Mesendoderm (in vitro differentiated cells): Measurements from ENCODE around the gene RNU1-1.
A peak's percentile ranks its signal among the peaks of the same experiment; 100 is the strongest.
"Not testable (repeated sequence)": the region's sequence is repeated elsewhere in the genome, so short reads cannot be mapped to it uniquely, and the experiment has no call there.

Experiments used
- DNase-seq: peaks from one replicate; pipeline ENCODE4 v3.0.0; 2013
- H2AK5ac ChIP-seq: 2 replicates; pipeline ENCODE4 v1.6.1; 2013; ENCODE audit warnings: low read length, inconsistent platforms
- H2BK120ac ChIP-seq: 2 replicates; pipeline ENCODE4 v1.6.1; 2013; ENCODE audit warnings: low read depth, mild to moderate bottlenecking, low read length, moderate library complexity, mixed read lengths
- H2BK15ac ChIP-seq: replicated peaks from 2 replicates; pipeline ENCODE4 v1.6.1; 2013; ENCODE audit warnings: low read depth, mild to moderate bottlenecking, moderate library complexity
- H2BK5ac ChIP-seq: 2 replicates; pipeline ENCODE4 v1.6.1; 2013; ENCODE audit warnings: low read length, inconsistent platforms
- H3K18ac ChIP-seq: 2 replicates; pipeline ENCODE4 v1.6.1; 2013; ENCODE audit warnings: mild to moderate bottlenecking, low read length, mixed read lengths
- H3K23ac ChIP-seq: one replicate; pipeline ENCODE4 v1.6.1; 2013; ENCODE audit warnings: low read length
- H3K27ac ChIP-seq: 2 replicates; pipeline ENCODE4 v1.5.1; 2013; ENCODE audit warnings: low read depth, mild to moderate bottlenecking, inconsistent platforms, low read length, moderate library complexity
- H3K27me3 ChIP-seq: 2 replicates; pipeline ENCODE4 v1.6.1; 2013; ENCODE audit warnings: low read length, control low read depth, mild to moderate bottlenecking, inconsistent platforms; ENCODE audit not compliant: insufficient read depth, poor library complexity
- H3K36me3 ChIP-seq: 2 replicates; pipeline ENCODE4 v1.6.1; 2013; ENCODE audit warnings: low read length, inconsistent platforms; ENCODE audit not compliant: control insufficient read depth, insufficient read depth
- H3K4ac ChIP-seq: one replicate; pipeline ENCODE4 v1.6.1; 2013; ENCODE audit warnings: low read depth, mild to moderate bottlenecking, low read length, moderate library complexity
- H3K4me1 ChIP-seq: 2 replicates; pipeline ENCODE4 v1.6.1; 2013; ENCODE audit warnings: low read depth, low read length, inconsistent platforms; ENCODE audit not compliant: control insufficient read depth
- H3K4me2 ChIP-seq: 2 replicates; pipeline ENCODE4 v1.6.1; 2013; ENCODE audit warnings: low read length
- H3K4me3 ChIP-seq: 2 replicates; pipeline ENCODE4 v1.5.1; 2013; ENCODE audit warnings: mild to moderate bottlenecking, low read length
- H3K56ac ChIP-seq: one replicate; pipeline ENCODE4 v1.6.1; 2013; ENCODE audit warnings: low read length
- H3K79me1 ChIP-seq: 2 replicates; pipeline ENCODE4 v1.6.1; 2013; ENCODE audit warnings: low read length, inconsistent platforms
- H3K79me2 ChIP-seq: 2 replicates; pipeline ENCODE4 v1.6.1; 2013; ENCODE audit warnings: mild to moderate bottlenecking, low read length; ENCODE audit not compliant: control insufficient read depth, insufficient read depth
- H3K9ac ChIP-seq: 2 replicates; pipeline ENCODE4 v1.6.1; 2013; ENCODE audit warnings: low read length, inconsistent platforms
- H4K5ac ChIP-seq: one replicate; pipeline ENCODE4 v1.6.1; 2013; ENCODE audit warnings: low read length
- H4K8ac ChIP-seq: one replicate; pipeline ENCODE4 v1.6.1; 2013; ENCODE audit warnings: low read depth, mild to moderate bottlenecking, control low read depth, low read length, moderate library complexity
- WGBS: extraction: QIAGEN DNeasy Blood & Tissue Kit; methylation state at CpG from one replicate; pipeline ENCODE4 v1.1.7; 2013; ENCODE audit warnings: low lambda C conversion rate, missing lambda C conversion rate; ENCODE audit not compliant: insufficient coverage; ENCODE audit errors: extremely low coverage; 5-methylcytosine and 5-hydroxymethylcytosine counted together

Gene RNU1-1

DNA sequence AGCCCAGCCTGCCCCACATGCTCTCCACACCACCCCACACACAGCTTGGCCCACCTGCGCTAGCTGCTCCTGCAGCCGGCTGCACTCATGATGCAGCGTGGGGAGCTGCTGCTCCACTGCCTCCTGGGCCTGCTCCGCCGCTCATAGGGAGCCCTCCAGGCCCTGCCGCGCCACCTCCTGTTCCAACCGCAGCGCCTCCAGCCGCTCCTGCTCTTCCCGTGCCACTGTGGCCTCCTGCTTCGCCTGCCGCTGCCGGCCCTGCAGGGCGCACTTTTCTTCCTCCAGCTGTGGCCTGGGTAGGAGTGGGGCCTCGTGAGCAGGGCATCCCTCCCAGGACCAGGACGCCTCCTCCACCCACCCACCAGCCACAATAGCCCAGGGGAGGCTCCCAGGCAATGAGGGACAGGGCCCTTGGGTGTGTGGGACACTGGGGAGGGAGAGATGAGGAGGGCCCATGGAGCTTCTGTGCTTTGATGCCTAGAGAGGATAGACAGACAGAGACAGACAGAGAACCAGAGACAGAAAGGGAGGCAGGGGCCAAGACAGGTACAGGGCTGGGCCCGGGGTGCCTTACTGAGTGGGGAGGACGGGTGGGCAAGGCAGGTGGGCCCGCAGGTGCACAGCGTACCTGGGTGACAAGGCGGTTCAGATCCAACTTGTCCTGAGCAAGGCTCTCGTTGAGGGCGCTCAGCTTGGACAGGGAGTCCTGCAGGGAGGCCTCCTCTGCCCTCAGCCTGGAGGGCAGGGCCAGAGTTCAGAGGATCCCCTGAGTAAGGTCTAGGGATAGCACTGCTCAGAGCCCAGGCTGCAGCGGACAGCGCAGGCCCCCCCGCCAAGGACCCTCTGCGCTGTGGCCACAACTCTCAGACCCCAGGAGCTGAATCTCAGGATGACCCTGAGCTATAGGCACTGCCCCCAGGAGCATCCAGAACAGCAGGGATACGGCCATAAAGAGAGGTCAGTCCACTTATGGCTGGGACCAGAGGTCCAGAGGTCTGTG lies 38.0 kb downstream of the RNU1-1 start:
- not testable (repeated sequence) for H3K27me3 ChIP-seq, H3K18ac ChIP-seq, H3K79me2 ChIP-seq, H2AK5ac ChIP-seq, H2BK120ac ChIP-seq, H3K79me1 ChIP-seq, DNase-seq, H3K9ac ChIP-seq, H3K4ac ChIP-seq, H3K27ac ChIP-seq, H3K4me1 ChIP-seq, H4K8ac ChIP-seq, H3K36me3 ChIP-seq, H3K23ac ChIP-seq, H3K4me2 ChIP-seq, H4K5ac ChIP-seq, H2BK15ac ChIP-seq, H3K4me3 ChIP-seq, H2BK5ac ChIP-seq, H3K56ac ChIP-seq
- no CpG with 5 or more reads among the region's 29 CpGs for WGBS

DNA sequence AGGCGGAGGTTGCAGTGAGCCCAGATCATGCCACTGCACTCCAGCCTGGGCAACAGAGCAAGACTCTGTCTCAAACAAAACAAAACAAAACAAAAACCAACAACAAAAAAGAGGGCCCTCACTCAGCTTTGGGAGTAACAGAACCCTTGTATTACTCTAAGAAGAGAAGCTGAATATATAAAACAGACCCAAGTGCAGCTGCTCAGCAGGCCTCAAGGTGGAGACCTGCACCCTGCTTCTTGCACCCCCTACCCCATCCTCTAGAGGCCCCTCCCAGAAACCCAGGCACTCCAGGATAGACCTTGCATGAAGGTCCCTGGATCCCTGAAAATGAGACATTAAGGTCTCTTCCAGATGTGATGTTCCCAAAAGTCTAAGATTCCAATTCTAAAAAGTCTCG lies 39.2 kb downstream of the RNU1-1 start:
- not testable (repeated sequence) for H3K23ac ChIP-seq, H3K4ac ChIP-seq, H2BK5ac ChIP-seq, H2BK15ac ChIP-seq, H3K4me3 ChIP-seq, H4K8ac ChIP-seq, H3K79me1 ChIP-seq, H3K4me1 ChIP-seq, H3K18ac ChIP-seq, H3K79me2 ChIP-seq, H3K4me2 ChIP-seq, H2AK5ac ChIP-seq, H2BK120ac ChIP-seq, H3K9ac ChIP-seq, H3K56ac ChIP-seq, H3K36me3 ChIP-seq, H4K5ac ChIP-seq, H3K27ac ChIP-seq, H3K27me3 ChIP-seq
- no CpG with 5 or more reads among the region's 2 CpGs for WGBS
- peak; percentile 50 for DNase-seq

DNA sequence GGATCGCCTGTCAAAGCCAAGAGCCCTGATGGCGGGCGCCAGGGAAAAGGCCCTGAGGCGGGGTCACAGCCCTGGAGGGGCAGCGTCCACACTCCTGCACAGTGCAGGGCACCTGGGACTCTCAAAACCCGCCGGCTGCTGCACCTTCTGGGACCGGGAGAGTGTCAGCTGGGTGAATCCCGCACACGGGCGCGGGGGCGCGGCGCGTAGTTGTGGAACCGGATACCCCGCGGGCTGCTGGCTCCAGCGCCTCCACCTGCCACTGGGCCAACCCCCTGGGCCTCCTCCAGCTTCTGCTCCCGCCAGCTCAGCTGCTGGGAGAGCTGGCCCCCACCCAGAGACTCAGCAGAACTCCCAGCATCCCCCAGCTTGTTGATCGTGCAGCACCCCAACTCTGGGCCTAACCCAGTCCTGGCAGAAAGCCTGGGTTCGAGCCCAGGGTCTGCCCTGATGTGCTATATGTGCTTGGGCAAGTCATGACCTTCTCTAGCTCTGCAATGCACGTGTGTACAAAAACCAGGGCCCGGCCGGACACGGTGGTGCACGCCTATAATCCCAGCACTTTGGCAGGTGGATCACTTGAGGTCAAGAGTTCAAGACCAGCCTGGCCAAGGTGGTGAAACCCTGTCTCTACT lies 39.8 kb downstream of the RNU1-1 start:
- no peak for DNase-seq
- no peak overlapping the region for H2BK5ac ChIP-seq
- no peak overlapping the region for H3K4me3 ChIP-seq

DNA sequence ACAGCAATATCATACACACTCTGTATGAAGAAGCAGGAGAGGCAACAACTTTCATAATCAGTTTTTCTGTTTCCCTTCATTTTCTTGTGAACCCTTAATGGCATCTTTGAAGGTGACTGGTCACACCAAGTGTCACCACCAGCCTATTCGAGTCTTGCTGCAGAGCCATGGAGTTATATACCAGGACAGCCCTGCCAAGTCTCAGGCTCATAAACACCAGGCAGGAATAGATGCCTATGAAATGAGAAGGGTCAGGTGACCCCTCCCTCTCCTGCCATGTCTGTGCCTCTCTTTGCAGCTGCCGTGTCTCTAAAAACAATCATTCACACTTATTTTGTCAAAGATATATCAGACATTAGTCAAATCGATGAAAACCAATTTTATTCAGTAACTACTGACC lies 45.5 kb downstream of the RNU1-1 start:
- Histone ChIP-seq H3K23ac (no peak overlapping the region), H3K36me3 (no peaks in the 10 kb centered on the region), H3K27ac (no peak overlapping the region), H3K27me3 (no peaks in the 10 kb centered on the region), H3K4me3 (no peak overlapping the region), H3K4me1 (no peaks in the 10 kb centered on the region), H3K56ac (no peak overlapping the region), H2BK15ac (no peak overlapping the region), H3K4ac (no peak overlapping the region), H3K18ac (no peak overlapping the region), H3K79me2 (no peaks in the 10 kb centered on the region), H3K9ac (no peak overlapping the region), H2BK5ac (no peak overlapping the region), H4K5ac (no peak overlapping the region), H4K8ac (no peak overlapping the region), H3K4me2 (no peak overlapping the region), H3K79me1 (no peaks in the 10 kb centered on the region), H2BK120ac (no peak overlapping the region), H2AK5ac (no peak overlapping the region)
- WGBS: no CpG with 5 or more reads among the region's 3 CpGs
- DNase-seq: no peak

More for the DNA sequence above, 39.8 kb downstream of the RNU1-1 start:
- H3K4me2 ChIP-seq: no peak overlapping the region
- no CpG with 5 or more reads among the region's 28 CpGs for WGBS
- no peaks in the 10 kb centered on the region for H3K79me2 ChIP-seq
- H2AK5ac ChIP-seq: no peak overlapping the region
- no peaks in the 10 kb centered on the region for H3K4me1 ChIP-seq
- H3K4ac ChIP-seq: no peak overlapping the region
- H3K18ac ChIP-seq: no peak overlapping the region
- H4K5ac ChIP-seq: no peak overlapping the region
- no peak overlapping the region for H3K9ac ChIP-seq
- no peak overlapping the region for H4K8ac ChIP-seq
- H3K56ac ChIP-seq: no peak overlapping the region
- H2BK120ac ChIP-seq: no peak overlapping the region
- no peaks in the 10 kb centered on the region for H3K36me3 ChIP-seq
- no peaks in the 10 kb centered on the region for H3K27me3 ChIP-seq
- H3K79me1 ChIP-seq: no peaks in the 10 kb centered on the region
- no peak overlapping the region for H3K23ac ChIP-seq
- no peak overlapping the region for H3K27ac ChIP-seq
- no peak overlapping the region for H2BK15ac ChIP-seq

DNA sequence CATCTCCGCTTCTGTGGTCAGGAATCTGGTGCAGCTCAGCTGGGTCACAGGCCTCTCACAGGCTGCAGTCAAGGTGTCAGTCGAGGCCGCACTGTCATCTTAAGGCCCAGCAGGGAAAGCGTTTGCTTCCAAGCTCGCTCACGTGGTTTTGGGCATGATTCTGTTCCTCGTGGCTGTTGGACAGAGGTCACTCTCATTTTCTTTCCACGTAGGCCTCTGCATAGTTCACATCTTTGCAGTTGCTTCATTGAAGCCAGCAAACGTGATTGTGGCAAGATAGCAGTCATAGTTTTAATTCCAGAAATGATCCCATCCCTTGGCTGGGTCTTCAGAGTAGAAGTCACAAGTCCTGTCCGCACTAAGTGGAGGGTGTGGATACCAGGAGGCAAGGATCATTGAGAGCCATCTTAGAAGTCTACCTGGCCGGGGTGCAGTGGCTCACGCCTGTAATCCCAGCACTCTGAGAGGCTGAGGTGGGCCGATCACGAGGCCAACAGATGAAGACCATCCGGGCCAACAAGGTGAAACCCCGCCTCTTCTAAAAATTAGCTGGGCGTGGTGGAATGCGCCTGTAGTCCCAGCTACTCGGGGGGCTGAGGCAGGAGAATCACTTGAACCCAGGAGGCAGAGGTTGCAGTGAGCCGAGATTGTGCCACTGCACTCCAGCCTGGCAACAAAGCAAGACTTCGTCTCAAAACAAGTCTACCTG lies 49.0 kb downstream of the RNU1-1 start:
- Histone ChIP-seq H3K4me1 (no peaks in the 10 kb centered on the region), H2AK5ac (no peak overlapping the region), H3K18ac (no peak overlapping the region), H3K27ac (no peak overlapping the region), H3K79me2 (no peaks in the 10 kb centered on the region), H3K4me2 (no peak overlapping the region), H4K8ac (no peak overlapping the region), H3K4ac (no peak overlapping the region), H3K56ac (no peak overlapping the region), H2BK120ac (no peak overlapping the region), H2BK15ac (no peak overlapping the region), H3K27me3 (no peaks in the 10 kb centered on the region), H3K4me3 (no peak overlapping the region), H3K79me1 (no peaks in the 10 kb centered on the region), H2BK5ac (no peak overlapping the region), H4K5ac (no peak overlapping the region), H3K36me3 (no peaks in the 10 kb centered on the region), H3K9ac (no peak overlapping the region), H3K23ac (no peak overlapping the region)
- WGBS: no CpG with 5 or more reads among the region's 21 CpGs
- no peak for DNase-seq
